ENCODE results near the gene LSM6.

The LSM6 gene

DNA sequence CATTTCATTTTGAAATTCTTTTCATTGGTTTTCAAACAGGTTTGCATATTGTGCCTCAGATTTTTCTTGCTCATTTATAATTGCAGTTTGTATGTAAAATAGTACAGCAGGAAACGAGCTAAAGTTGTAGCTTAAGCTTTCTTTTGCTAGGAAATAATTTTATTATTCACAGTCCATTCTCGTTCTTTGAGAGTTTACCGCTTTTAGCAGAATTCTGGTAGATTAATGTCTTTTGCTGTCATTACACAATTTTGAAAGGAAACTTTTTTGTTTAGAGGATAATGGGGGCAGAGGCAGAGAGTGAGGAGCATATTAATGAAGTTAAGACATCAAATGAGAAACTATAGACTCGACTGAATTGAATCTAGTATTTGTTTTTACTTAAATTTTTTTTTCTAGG, 10.5 kb downstream of the LSM6 start:
- no peak for DNase-seq (ENCODE audit: low read depth in 2 of 3, low spot score in 2 of 3)

DNA sequence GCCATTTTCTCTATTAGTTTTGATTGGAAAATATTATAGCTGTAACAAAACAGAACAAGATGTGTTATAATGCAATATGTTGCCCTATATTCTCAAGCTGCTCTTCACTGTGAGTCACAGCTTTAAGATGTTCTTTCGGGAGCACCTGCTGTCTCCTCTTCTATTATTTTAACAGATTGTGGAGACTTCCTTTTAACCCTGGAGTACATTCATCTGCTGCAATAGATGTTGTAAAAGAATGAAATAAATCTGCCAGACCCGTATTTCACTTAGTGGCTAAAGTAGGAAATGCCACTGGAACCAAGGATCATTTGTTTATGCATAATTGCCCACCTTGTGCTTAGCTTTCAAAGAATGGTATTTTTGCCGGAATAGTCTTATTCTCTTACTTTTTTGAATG, 11.1 kb downstream of the LSM6 start:
- no peak for DNase-seq (ENCODE audit: low read depth in 2 of 3, low spot score in 2 of 3)

DNA sequence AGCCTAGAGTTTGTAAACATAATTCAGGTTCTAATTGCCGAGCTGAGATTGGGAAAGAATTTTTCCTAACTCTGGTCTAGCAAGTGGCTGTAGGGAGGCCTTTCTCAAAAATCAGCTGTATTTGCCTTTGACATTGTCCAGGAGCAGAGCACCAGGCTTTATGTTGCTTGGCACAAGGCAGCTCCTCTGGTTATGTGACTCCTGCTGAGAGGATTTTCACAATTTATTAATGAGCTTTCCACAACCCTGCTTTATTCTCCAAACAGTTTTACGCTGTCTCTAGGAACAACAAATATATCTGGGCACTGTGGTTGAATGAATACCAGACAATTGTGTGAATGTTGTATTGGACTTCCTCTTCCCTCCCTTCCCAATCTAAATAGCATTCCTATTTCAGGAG, 14.9 kb downstream of the LSM6 start:
- no peak for DNase-seq (ENCODE audit: low read depth in 2 of 3, low spot score in 2 of 3)

DNA sequence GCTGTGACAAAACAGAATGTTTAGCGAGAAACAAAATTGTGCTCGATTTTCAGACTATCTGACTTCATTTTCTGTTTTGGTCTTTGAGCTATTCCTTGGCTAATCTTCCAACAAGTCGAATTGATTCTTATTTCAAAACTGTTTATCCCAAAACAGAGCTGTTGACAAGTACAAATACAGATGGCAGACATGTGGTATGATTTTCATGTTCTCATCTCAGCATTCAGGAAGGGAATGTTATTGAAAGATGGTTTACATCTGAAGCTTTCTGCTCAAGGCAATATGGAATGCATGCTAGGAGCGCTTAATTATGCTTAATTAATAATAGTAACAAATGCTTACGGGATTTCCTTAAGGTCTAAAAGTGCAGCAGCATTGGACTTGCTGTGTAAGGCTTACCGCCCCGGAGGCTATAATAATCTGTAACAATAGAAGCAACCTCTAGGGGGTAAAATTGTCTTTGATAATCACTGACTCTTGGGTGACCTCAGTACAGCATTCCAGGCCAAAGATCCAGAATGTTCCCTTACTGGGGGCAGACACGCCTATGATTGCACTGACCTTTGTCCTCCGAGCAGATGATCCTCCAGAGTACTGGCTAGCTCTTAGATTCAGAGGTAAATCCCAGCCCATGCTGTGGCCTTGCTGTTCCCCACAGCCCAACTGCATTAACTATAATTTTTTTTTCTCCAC, 16.4 kb downstream of the LSM6 start:
- DNase-seq (ENCODE audit: low read depth in 2 of 3, low spot score in 2 of 3) = no peak

DNA sequence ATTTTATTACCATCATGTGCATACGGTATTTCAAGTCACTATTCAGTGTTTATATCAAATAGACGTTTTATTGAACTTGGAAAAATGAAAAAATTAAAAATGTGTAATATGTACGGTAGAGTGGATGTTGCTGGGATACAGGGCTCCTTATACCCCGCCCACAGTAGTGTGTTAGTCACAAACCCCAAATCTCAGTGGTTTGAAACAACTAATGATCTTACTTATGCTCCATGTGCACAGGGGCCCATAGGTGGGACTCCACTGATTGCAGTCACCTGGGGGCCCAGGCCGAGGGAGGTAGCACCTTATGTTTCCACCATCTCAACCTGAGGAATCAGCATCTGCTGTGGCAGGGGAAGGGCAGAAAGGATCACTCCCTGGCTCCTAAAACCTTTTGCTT, 18.1 kb downstream of the LSM6 start:
- no peak for DNase-seq (ENCODE audit: low read depth in 2 of 3, low spot score in 2 of 3)

DNA sequence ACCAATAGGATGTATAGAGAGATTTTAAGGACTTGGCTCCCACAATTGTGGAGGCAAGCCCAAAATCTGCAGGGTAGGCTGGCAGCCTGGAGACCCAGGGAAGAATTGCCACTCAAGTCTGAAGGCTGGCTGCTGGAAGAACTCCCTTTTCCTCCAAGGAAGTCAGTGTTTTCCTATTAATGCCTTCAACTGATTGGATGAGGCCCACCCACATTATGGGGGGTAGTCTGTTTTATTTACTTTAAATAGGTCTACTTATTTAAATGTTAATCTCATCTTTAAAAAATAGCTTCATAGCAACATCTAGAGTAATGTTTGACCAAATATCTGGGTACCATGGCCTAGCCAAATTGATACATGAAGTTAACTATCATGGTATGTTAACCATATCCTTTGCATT, 18.7 kb downstream of the LSM6 start:
- DNase-seq (ENCODE audit: low read depth in 2 of 3, low spot score in 2 of 3) = no peak

DNA sequence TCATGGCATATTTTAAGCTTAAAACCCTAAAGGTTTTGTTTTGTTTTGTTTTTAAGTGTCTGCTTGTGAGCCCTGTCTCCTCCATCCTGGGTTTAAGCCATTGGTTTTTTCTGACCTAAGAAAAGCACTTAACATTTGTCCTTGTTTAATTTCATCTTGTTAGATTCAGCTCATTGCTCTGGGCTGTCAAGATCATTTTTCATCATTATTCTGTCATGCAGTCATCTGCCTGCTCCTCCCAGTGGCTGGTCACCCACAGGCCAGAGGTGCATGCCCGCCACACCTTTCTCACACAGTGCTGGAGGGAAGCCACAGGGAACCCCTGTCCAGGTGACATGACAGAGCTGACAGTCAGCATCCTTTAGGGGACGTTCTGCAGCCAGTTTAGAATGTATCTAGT, 27.1 kb downstream of the LSM6 start:
- no peak for DNase-seq (ENCODE audit: low read depth in 2 of 3, low spot score in 2 of 3)

DNA sequence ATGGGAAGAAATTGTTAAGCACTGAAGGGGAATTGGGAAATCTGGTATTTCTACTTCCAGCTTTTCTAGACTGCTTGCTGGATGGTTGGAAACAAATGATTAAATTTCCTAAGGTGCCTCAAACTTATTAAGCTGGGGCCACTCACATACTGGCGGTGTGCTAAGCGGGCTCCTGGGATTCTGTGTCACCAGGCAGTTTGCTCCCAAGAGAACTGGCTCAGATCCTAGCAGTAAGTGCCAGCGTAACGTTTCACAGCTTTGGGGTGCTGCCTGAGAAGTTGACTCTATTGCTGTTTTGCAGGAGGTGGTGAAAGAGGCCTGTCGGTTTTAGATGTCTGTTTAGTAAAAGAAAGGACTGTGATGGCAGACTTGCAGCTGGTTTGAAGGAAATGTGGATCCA, 31.9 kb downstream of the LSM6 start:
- no peak for DNase-seq (ENCODE audit: low read depth in 2 of 3, low spot score in 2 of 3)

DNA sequence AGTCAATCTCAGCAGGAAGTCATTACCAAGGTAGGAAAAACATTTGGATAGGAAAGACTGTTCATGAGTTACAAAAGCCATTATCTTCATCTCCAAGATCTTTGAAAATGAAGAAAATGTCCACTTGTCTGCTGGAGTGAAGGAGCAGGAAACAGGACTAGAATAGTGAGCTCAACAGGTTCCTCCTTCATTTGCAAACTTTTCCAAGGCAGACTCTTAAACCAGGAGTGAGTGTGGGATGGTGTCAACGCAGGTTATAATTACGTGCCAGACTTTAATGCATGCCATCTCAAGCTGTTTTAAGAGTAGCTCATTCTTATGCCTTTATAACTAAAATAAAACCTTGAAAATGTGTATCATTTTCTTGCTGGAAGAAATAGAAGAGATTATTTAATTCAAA, 35.4 kb downstream of the LSM6 start:
- DNase-seq (ENCODE audit: low read depth in 2 of 3, low spot score in 2 of 3) = no peak

DNA sequence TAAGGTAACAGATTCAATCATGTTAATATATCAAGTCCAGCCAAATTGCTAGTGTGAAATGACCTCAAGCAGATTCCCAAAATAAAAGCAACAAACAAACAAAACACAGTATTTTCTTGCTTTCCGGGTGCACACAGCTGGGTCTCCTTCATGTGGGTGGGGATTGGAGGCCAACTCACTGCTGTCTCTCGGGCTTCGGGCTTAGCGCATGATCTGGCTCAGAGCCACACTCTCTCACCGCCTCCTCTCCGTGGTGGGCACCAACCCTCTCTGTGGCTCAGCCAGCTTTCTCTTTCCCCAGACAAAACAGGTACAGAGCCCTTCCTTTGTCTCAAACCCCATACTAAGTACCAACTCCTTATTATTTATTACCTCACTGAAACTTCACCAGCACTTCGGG, 35.9 kb downstream of the LSM6 start:
- DNase-seq (ENCODE audit: low read depth in 2 of 3, low spot score in 2 of 3) = no peak

DNA sequence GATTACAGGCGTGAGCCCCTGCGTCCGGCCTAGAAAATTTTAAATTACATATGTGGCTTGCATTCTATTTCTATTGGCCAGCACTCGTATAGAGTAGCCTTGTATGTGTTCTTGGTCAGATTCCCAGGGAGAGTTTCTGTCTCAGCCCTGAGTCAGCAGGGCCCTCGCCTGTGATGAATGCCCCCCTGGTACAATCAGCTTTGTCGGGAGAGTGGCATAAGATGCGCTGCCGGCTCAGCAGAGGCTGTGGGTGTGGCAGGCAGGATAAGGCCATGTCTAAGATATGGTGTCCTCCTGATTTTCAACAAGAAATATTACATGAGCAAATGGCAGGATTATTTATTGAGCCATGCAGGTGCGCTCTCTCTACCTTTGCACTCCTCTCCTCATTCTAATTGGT, 37.3 kb downstream of the LSM6 start:
- no peak for DNase-seq (ENCODE audit: low read depth in 2 of 3, low spot score in 2 of 3)

DNA sequence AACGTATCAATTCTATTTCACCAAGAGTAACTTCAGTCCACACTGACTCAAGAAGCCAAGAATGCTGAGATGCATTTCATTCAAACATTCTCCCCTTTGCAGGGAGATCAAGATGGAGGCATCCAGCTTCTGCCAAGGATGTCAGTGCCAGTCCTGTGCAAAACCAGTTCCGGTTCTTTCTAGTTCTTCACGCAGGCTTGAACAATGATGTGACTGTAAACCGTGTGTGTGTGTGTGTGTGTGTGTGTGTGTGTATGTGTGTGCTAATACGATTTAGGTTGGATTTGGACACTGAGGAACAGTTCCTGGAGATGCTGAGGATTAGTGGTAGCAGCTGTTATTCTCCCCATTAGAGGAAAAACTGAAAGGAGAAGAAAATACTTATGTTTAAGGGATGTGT, 38.7 kb downstream of the LSM6 start, which contains the start of gene REELD1:
Gene REELD1 (plus strand): TSS at position 301 of the 400 bp plus-strand sequence. CDS start 2,415 bp downstream, outside the sequence.
- DNase-seq (ENCODE audit: low read depth in 2 of 3, low spot score in 2 of 3) = no peak

DNA sequence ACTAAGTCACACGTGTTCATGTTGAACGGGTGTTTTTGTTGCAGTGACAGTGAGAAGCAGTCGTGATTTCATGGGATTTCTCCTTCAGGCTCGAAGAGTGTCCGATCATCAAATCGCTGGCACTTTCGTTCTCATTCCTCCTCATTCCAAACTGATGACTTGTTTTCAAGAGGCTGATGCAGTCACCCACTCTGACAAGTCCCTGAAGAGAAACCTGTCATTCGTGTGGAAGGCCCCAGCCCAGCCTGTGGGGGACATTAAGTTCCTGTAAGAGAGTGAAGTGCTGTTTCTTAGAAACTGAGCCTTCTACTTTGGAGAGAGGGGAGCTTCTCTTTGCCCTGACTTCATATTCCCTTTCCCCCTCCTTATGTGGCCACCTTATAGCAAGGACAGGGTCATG, 46.8 kb downstream of the LSM6 start:
- no peak for DNase-seq (ENCODE audit: low read depth in 2 of 3, low spot score in 2 of 3)

DNA sequence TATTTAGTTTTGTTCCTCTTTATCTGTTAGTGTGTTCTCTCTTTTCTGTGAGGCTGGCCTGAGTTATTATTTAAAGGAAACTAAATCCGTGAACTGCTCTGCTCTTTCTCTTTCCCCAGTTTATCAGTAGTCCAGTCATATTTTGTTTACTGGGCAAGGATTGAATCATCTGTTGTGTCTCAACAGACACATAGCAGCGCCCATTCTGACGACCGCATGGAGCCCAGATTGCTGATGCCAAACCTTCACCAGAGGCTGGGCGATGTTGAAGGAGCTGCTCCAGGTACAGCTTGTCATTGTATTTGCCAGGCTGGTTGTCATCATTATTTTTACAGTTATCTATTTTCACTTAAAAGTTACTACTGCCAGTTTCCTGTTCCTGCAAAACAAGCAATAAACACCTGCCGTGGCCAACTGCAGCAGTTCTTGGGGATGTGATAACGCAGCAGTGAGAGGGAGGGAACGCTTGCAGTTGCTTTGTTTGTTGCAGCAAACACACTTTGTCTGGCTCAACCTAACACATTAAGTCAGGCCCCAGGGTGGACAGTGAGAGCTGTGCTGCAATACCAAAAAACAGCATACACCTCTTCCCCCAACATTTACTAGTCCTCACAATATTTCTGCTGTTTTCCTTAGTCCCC, 48.9 kb downstream of the LSM6 start:
- DNase-seq (ENCODE audit: low read depth in 2 of 3, low spot score in 2 of 3) = no peak

DNA sequence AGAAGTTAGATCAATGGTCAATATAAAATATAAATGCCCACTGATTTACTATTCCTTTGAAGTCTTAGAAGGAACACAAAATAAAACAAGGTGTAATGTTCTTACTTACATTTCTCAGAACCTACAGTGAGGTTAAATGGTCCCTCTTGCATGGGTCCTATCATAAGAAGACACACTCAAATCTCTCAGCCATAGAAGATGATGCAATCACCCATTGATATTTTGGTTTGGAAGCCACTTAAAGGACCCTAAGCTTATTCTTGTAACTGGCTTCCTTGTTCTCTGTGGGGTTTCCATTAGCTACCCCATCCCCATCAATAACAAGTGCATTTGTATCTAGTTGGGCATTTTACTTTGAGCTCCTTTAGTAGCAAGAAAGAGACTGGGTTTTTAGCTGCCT, 53.9 kb downstream of the LSM6 start:
- no peak for DNase-seq (ENCODE audit: low read depth in 2 of 3, low spot score in 2 of 3)

DNA sequence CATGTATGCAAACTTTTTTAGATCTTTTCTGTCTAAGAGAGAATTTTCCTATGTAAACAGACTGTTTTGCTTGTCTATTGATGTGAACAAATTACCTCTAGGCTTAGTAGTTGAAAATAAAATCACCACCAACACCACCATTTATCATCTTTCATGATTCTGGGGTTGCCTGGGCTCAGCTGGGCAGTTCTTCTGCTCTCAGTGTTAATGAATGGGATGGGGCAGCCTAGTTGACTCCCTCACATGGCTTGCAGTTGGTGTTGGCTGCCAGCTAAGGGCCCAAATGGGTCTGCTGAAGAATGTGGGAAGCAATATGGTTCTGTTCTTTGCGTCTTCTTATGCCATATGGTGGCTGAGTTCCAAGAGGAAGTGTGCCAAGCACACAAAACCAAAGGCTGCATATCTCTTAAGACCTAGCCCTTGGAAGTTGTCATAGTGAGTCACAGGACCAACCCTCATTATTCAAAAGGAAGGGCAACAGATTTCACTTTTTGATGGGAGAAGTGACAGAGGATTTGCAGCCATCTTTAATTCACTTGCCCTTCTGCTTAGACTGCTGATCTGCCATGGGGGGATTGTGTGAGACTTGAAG, 56.7 kb downstream of the LSM6 start:
- DNase-seq (ENCODE audit: low read depth in 2 of 3, low spot score in 2 of 3) = no peak

DNA sequence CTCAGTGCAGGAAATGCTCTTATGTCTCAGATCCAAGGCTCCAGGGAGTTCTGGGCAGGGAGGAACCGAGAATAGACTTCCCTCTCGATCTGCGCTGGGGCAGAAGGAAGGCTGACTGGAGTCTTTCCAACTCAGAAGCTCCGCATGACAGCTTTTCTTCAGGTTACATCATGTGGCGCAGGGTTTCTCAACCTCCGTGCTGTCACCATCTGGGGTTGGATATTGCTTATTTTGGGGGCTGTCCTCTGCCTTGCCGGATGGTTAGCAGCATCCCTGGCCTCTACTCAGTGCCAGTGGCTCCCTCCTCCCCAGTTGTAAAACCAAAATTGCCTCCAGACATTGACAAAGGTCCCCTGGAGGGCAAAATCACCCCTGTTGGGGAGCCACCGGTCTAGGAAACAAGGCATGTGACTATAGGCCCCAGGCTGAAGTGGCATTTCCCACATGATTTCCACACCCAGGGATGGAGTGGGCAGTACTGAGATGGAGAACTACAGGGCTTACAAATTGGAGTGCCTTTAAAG, 60.2 kb downstream of the LSM6 start:
- no peak for DNase-seq (ENCODE audit: low read depth in 2 of 3, low spot score in 2 of 3)

DNA sequence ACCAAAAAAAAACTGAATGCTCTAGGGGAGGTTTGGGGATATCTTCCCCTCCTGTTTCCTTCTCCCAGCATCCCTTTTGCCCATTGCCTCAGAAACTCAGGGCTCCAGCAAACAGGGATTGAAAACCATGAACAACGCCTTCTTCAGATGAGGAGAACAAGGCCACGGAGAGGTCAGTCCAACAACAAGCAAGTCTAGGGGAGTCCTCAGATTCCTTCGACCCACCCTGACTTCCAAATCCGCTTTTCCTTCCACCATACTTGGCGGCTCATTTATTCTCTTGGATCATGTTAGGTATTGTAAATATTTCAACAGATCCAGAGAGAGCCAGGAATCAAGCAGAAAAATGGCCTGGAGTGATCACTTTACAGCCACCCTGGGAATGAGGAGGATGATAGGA, 60.7 kb downstream of the LSM6 start:
- DNase-seq (ENCODE audit: low read depth in 2 of 3, low spot score in 2 of 3) = no peak

DNA sequence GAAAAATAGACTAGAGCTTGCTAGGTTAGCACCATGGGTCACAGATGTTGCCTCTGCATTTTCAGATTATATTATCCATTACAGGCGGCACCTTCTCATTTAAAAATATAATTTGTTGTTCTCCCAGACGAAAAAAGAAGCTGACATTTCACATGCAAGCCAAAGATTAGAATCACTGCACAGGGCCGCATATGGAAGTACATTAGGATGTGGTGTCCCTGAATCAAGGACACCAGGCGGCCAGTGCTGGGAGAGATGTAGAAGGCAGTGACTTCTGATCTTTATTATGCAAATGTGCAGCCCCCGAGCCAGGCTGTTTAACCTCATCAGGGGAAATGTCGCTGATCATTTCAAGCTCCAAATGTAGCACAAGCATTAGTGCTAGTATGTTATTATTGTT, 61.6 kb downstream of the LSM6 start:
- no peak for DNase-seq (ENCODE audit: low read depth in 2 of 3, low spot score in 2 of 3)

DNA sequence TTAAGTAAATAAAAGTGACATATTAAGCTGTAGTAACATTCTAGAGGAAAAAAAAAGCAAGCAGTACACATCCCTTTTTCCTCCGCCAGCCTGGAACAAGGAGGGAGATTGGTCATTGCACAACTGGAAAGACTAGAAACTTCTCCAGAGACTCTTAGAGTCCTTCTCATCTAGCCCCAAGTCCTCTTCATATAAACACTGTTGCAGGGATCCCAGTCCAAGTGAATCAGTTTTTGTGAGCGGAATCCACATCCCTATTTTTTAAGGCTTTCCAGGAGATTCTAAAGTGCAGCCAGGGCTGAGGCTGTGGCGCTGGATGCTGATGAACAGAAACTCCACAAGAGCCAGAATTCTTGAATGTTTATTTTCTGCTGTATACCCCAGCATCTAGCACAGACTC, 62.6 kb downstream of the LSM6 start:
- no peak for DNase-seq (ENCODE audit: low read depth in 2 of 3, low spot score in 2 of 3)

Measured in activated CD8-positive, alpha-beta memory T cell treated with anti-CD3 and anti-CD28 coated beads for 48 hours (primary cell).